Lower leg skin (tissue), 3 donors: ENCODE results near the gene UCHL5.

Experiments
- CTCF ChIP-seq, 3 donors: fragments of 450-650 bp; IDR thresholded peaks; one replicate each; pipeline ENCODE4 v1.5.1; 2016; ENCODE audit warnings: antibody characterized with exemption in 3 of 3, mild to moderate bottlenecking in 3 of 3, moderate library complexity in 2 of 3
- POLR2A ChIP-seq, 2 donors: fragments of 450-650 bp; IDR thresholded peaks; one replicate each; pipeline ENCODE4 v1.6.1; 2016 to 2017; ENCODE audit warnings: antibody characterized with exemption in 2 of 2, mild to moderate bottlenecking in 1 of 2, moderate library complexity in 1 of 2

- TF ChIP-seq CTCF (IDR thresholded peaks at IDR 0.05) = no peak
- TF ChIP-seq POLR2A (IDR thresholded peaks at IDR 0.05) = no peak
Observed at GRCh38 chr1:193036337-193037047, 22.7 kb downstream of the UCHL5 start.
